Liver (tissue), 9 donors: ENCODE measurements around the gene ADK. TPM values are rescaled to one million over a fixed set of nuclear protein-coding genes. Genes with fewer than 3 reads are reported as not detected.

Experiments used
- DNase-seq: peaks from one replicate; pipeline ENCODE4 v3.0.0-alpha.2; 2017; ENCODE audit warnings: low spot score
- H3K27ac ChIP-seq, 2 donors: one replicate each; pipeline ENCODE4 v1.7.0; 2013; ENCODE audit warnings: inconsistent platforms in 2 of 2, low read length in 2 of 2, control low read depth in 1 of 2, low read depth in 1 of 2, mild to moderate bottlenecking in 1 of 2
- H3K27me3 ChIP-seq, 4 donors: one replicate each; pipeline versions ENCODE4 v1.6.1 to v1.7.0; 2013; ENCODE audit warnings: low read length in 3 of 4, inconsistent platforms in 1 of 4, mild to moderate bottlenecking in 1 of 4, moderate library complexity in 1 of 4; ENCODE audit not compliant: control insufficient read depth in 4 of 4, insufficient read depth in 4 of 4
- H3K36me3 ChIP-seq, 4 donors: one replicate each; pipeline versions ENCODE4 v1.6.1 to v1.7.0; 2013; ENCODE audit warnings: low read length in 3 of 4, mild to moderate bottlenecking in 3 of 4, low read depth in 1 of 4, moderate library complexity in 1 of 4; ENCODE audit not compliant: control insufficient read depth in 4 of 4, insufficient read depth in 3 of 4
- H3K4me1 ChIP-seq, 4 donors: one replicate each; pipeline versions ENCODE4 v1.6.1 to v1.7.0; 2013; ENCODE audit warnings: low read length in 3 of 4, mild to moderate bottlenecking in 3 of 4, moderate library complexity in 1 of 4; ENCODE audit not compliant: control insufficient read depth in 4 of 4, insufficient read depth in 4 of 4
- H3K4me3 ChIP-seq, 3 donors: one replicate each; pipeline versions ENCODE4 v1.6.1 to v1.7.0; 2013; ENCODE audit warnings: low read length in 3 of 3, control low read depth in 1 of 3, low read depth in 1 of 3, mild to moderate bottlenecking in 1 of 3
- H3K9ac ChIP-seq, 2 donors: one replicate each; pipeline ENCODE4 v1.7.0; 2013; ENCODE audit warnings: low read length in 2 of 2, mild to moderate bottlenecking in 2 of 2, moderate library complexity in 2 of 2, control low read depth in 1 of 2, low read depth in 1 of 2
- H3K9me3 ChIP-seq, 4 donors: one replicate each; pipeline versions ENCODE4 v1.6.1 to v1.7.0; 2013; ENCODE audit warnings: low read length in 3 of 4; ENCODE audit not compliant: control insufficient read depth in 4 of 4
- ATF3 ChIP-seq: IDR thresholded peaks from 2 replicates; pipeline ENCODE4 v1.6.1; 2016; ENCODE audit warnings: antibody characterized with exemption
- CTCF ChIP-seq: fragments of 150-350 bp; IDR thresholded peaks from 2 replicates; pipeline ENCODE4 v1.5.1; 2017; ENCODE audit warnings: improper control_type of control experiment, low read depth, low read length; ENCODE audit not compliant: missing input control
- EGR1 ChIP-seq, 2 donors: IDR thresholded peaks; 2 replicates each; pipeline ENCODE4 v1.6.1; 2016 to 2018; ENCODE audit warnings: antibody characterized with exemption in 2 of 2, low read depth in 2 of 2
- FOXA1 ChIP-seq: IDR thresholded peaks from 2 replicates; pipeline ENCODE4 v1.6.1; 2016; ENCODE audit warnings: antibody characterized with exemption
- GABPA ChIP-seq, 2 donors: IDR thresholded peaks in 1 of 2; conservative IDR thresholded peaks in 1 of 2; 2 replicates each; pipeline ENCODE4 v1.6.1; 2016; ENCODE audit warnings: antibody characterized with exemption in 2 of 2, mild to moderate bottlenecking in 1 of 2, moderate library complexity in 1 of 2
- HNF4A ChIP-seq, 2 donors: conservative IDR thresholded peaks; 2 replicates each; pipeline ENCODE4 v1.6.1; 2016; ENCODE audit warnings: antibody characterized with exemption in 2 of 2, mild to moderate bottlenecking in 2 of 2
- HNF4G ChIP-seq: IDR thresholded peaks from 2 replicates; pipeline ENCODE4 v1.6.1; 2016; ENCODE audit warnings: antibody characterized with exemption
- JUND ChIP-seq, 2 donors: IDR thresholded peaks; 2 replicates each; pipeline ENCODE4 v1.6.1; 2016; ENCODE audit warnings: antibody characterized with exemption in 2 of 2
- MAX ChIP-seq: IDR thresholded peaks from 2 replicates; pipeline ENCODE4 v1.6.1; 2016; ENCODE audit warnings: antibody characterized with exemption
- NR2F2 ChIP-seq: IDR thresholded peaks from 2 replicates; pipeline ENCODE4 v1.6.1; 2016; ENCODE audit warnings: antibody characterized with exemption
- RAD21 ChIP-seq, 2 donors: IDR thresholded peaks; 2 replicates each; pipeline ENCODE4 v1.6.1; 2016; ENCODE audit warnings: antibody characterized with exemption in 2 of 2, mild to moderate bottlenecking in 2 of 2
- REST ChIP-seq: IDR thresholded peaks from 2 replicates; pipeline ENCODE4 v1.6.1; 2016; ENCODE audit warnings: antibody characterized with exemption, mild to moderate bottlenecking
- RXRA ChIP-seq, 2 donors: IDR thresholded peaks; 2 replicates each; pipeline ENCODE4 v1.6.1; 2017 to 2018; ENCODE audit warnings: antibody characterized with exemption in 2 of 2, mild to moderate bottlenecking in 1 of 2
- SP1 ChIP-seq: IDR thresholded peaks from 2 replicates; pipeline ENCODE4 v1.6.1; 2018; ENCODE audit warnings: antibody characterized with exemption, mild to moderate bottlenecking
- TAF1 ChIP-seq: conservative IDR thresholded peaks from 2 replicates; pipeline ENCODE4 v1.6.1; 2016; ENCODE audit warnings: antibody characterized with exemption, mild to moderate bottlenecking
- YY1 ChIP-seq: IDR thresholded peaks from 2 replicates; pipeline ENCODE4 v1.6.1; 2016; ENCODE audit warnings: antibody characterized with exemption, mild to moderate bottlenecking
- ZBTB33 ChIP-seq: IDR thresholded peaks from 2 replicates; pipeline ENCODE4 v1.6.1; 2016; ENCODE audit warnings: antibody characterized with exemption
- WGBS: extraction: QIAGEN DNeasy Blood & Tissue Kit; methylation state at CpG from one replicate; pipeline ENCODE4 v1.1.7; 2013; 5-methylcytosine and 5-hydroxymethylcytosine counted together
- polyA plus RNA-seq, 2 donors: library from polyadenylated mRNA; stranded (reverse) in 1 of 2; unstranded in 1 of 2; fragments of 200-250 nt in 1 of 2; fragments of >200 nt in 1 of 2; fragmentation: Nextera tagmentation in 1 of 2; extraction: Ambion mirVana in 1 of 2; gene quantifications; one replicate each; pipeline versions ENCODE4 v1.2.1 to v1.2.3, GENCODE V29; 2013 to 2015
- total RNA-seq, 2 donors: library from RNA; depleted of rRNA; stranded (reverse); fragments of >200 nt; gene quantifications; one replicate each; pipeline ENCODE4 v1.2.3, GENCODE V29; 2014
- donor health status: healthy.
- donor health status: healthy.
- donor health status: healthy.
- donor health status: healthy.
- donor health status: healthy.

Gene ADK
- total and polyA plus RNA-seq, 4 donors = 18.0 to 110 (median 65.5) TPM

GRCh38 chr10:74330646-74331045, 179.6 kb downstream of the ADK start:
- no peaks in the 10 kb centered on the region for H3K36me3 ChIP-seq
- H3K4me1 ChIP-seq = peaks cover 0 to 2% (median 0%) of the 10 kb centered on the region in 4 donors
- DNase-seq = no peak
- WGBS = 98% methylated on average over 3 of the region's 3 CpGs
- no peaks in the 10 kb centered on the region for H3K9me3 ChIP-seq
- no peak for TF ChIP-seq CTCF
- no peak for TF ChIP-seq ATF3
- TF ChIP-seq YY1 = no peak
- TF ChIP-seq HNF4A (conservative IDR thresholded peaks at IDR 0.05) = no peak
- no peak for TF ChIP-seq ZBTB33
- TF ChIP-seq EGR1 (IDR thresholded peaks at IDR 0.05; ENCODE audit: low read depth in 2 of 2) = no peak
- no peak for TF ChIP-seq RXRA (IDR thresholded peaks at IDR 0.05)
- TF ChIP-seq JUND (IDR thresholded peaks at IDR 0.05) = no peak
- TF ChIP-seq FOXA1 = no peak
- TF ChIP-seq GABPA (IDR thresholded peaks at IDR 0.05 in 1 of 2, conservative IDR thresholded peaks at IDR 0.05 in 1 of 2) = no peak
- no peak for TF ChIP-seq HNF4G
- no peak for TF ChIP-seq MAX
- TF ChIP-seq SP1 = no peak
- no peak for TF ChIP-seq REST
- no peak for TF ChIP-seq NR2F2
- TF ChIP-seq RAD21 (IDR thresholded peaks at IDR 0.05) = no peak
- H3K4me3 ChIP-seq = no peak overlapping the region
- H3K27me3 ChIP-seq = no peaks in the 10 kb centered on the region
- H3K9ac ChIP-seq = no peak overlapping the region
- no peak overlapping the region for H3K27ac ChIP-seq

GRCh38 chr10:74332398-74332797, 181.4 kb downstream of the ADK start:
- no peak for TF ChIP-seq TAF1
- no peak for TF ChIP-seq HNF4G
- TF ChIP-seq GABPA (IDR thresholded peaks at IDR 0.05 in 1 of 2, conservative IDR thresholded peaks at IDR 0.05 in 1 of 2) = no peak
- no peak for TF ChIP-seq RXRA (IDR thresholded peaks at IDR 0.05)
- TF ChIP-seq MAX = no peak
- TF ChIP-seq YY1 = no peak
- no peak for TF ChIP-seq FOXA1
- TF ChIP-seq RAD21 (IDR thresholded peaks at IDR 0.05) = no peak
- no peak for TF ChIP-seq ZBTB33
- no peak for TF ChIP-seq EGR1 (IDR thresholded peaks at IDR 0.05; ENCODE audit: low read depth in 2 of 2)
- TF ChIP-seq NR2F2 = no peak
- TF ChIP-seq CTCF = no peak
- TF ChIP-seq HNF4A (conservative IDR thresholded peaks at IDR 0.05) = no peak
- no peak for TF ChIP-seq JUND (IDR thresholded peaks at IDR 0.05)
- TF ChIP-seq ATF3 = no peak
- Histone ChIP-seq H3K4me3 (no peak overlapping the region), H3K27ac (no peak overlapping the region), H3K36me3 (no peaks in the 10 kb centered on the region), H3K4me1 (peaks cover 0 to 2% (median 0%) of the 10 kb centered on the region in 4 donors), H3K9me3 (no peaks in the 10 kb centered on the region), H3K9ac (no peak overlapping the region), H3K27me3 (no peaks in the 10 kb centered on the region)
- no peak for DNase-seq
